ENCODE data around the gene CENATAC. TPM values are rescaled to one million over a fixed set of nuclear protein-coding genes. Genes with fewer than 3 reads are reported as not detected.

Gene CENATAC
- total RNA-seq, 1 experiment from 2014 or later = 55.2 TPM

DNA sequence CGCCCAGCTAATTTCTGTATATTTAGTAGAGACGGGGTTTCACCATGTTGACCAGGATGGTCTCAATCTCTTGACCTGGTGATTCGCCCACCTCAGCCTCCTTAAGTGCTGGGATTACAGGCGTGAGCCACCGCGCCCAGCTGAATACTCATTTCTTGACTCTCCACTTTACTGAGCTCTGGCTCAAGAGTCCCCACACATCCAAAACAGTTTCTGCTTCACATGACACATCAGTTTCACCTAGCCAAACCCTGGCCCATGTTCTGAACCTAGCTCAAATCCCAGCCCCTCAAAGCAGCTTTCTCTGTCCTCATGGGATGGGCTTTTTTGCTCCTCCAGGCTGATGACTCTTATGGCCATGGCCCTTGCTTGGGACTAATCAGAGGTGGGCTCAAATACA is 49.3 kb downstream of the CENATAC start:
- no peak overlapping the region for H4K91ac ChIP-seq (ENCODE audit: insufficient read length, low read depth, low read length)
- H2BK120ac ChIP-seq (ENCODE audit: low read depth, low read length, poor library complexity, severe bottlenecking) = no peak overlapping the region
- no peak overlapping the region for H3K23ac ChIP-seq (ENCODE audit: insufficient read length, low read depth, low read length)
- Mint-ChIP-seq H3K27ac (no peak overlapping the region; a peak in 1 of 7 replicates), H3K9me3 (no peaks in the 10 kb centered on the region), H3K27me3 (ENCODE audit: low read depth) (no peaks in the 10 kb centered on the region), H3K4me1 (peaks cover 2 to 13% of the 10 kb centered on the region in 2 experiments; a peak in 3 of 4 replicates), H3K4me3 (no peak overlapping the region), H3K36me3 (ENCODE audit: insufficient read depth in 1 of 3, low read depth in 3 of 3) (peaks cover 59 to 79% (median 69%) of the 10 kb centered on the region in 3 experiments)
- H3K4me2 ChIP-seq (ENCODE audit: insufficient read depth, insufficient read length, low read length) = no peak overlapping the region
- no peak overlapping the region for H3K9ac ChIP-seq (ENCODE audit: extremely low read depth, insufficient read length, low read length)
- no peak overlapping the region for H2BK15ac ChIP-seq (ENCODE audit: low read depth, low read length)
- H3K79me2 ChIP-seq (ENCODE audit: insufficient read depth, low read length) = no peaks in the 10 kb centered on the region
- H3K27me3 ChIP-seq (ENCODE audit: insufficient read depth, low read length) = no peaks in the 10 kb centered on the region
- H3K4me1 ChIP-seq (ENCODE audit: insufficient read depth, low read length) = no peaks in the 10 kb centered on the region
- no peaks in the 10 kb centered on the region for H4K20me1 ChIP-seq (ENCODE audit: control insufficient read depth, insufficient read depth, insufficient read length)
- no peaks in the 10 kb centered on the region for H3K23me2 ChIP-seq (ENCODE audit: insufficient read length, low read depth, low read length, poor library complexity, severe bottlenecking)
- no peak overlapping the region for H4K5ac ChIP-seq (ENCODE audit: insufficient read length, low read depth, low read length)
- no peak overlapping the region for H2AK5ac ChIP-seq (ENCODE audit: insufficient read length, low read length)
- no peak overlapping the region for H2AFZ ChIP-seq (ENCODE audit: low read length)
- no peak overlapping the region for H3T11ph ChIP-seq (ENCODE audit: low read length)
- no peak overlapping the region for H3K4ac ChIP-seq (ENCODE audit: low read depth, low read length)
- no peak for DNase-seq
- no peak overlapping the region for H3K56ac ChIP-seq (ENCODE audit: insufficient read length, low read depth, low read length)
- H3K9me3 ChIP-seq (ENCODE audit: control insufficient read depth, low read depth, low read length) = no peaks in the 10 kb centered on the region
- no peak overlapping the region for H4K8ac ChIP-seq (replicated peaks; ENCODE audit: insufficient read length, low read depth, low read length)
- H2BK12ac ChIP-seq (ENCODE audit: insufficient read length, low read depth, low read length) = no peak overlapping the region
- H3K14ac ChIP-seq (ENCODE audit: insufficient read depth, low read length) = no peak overlapping the region
- TF ChIP-seq, protein P1, sequence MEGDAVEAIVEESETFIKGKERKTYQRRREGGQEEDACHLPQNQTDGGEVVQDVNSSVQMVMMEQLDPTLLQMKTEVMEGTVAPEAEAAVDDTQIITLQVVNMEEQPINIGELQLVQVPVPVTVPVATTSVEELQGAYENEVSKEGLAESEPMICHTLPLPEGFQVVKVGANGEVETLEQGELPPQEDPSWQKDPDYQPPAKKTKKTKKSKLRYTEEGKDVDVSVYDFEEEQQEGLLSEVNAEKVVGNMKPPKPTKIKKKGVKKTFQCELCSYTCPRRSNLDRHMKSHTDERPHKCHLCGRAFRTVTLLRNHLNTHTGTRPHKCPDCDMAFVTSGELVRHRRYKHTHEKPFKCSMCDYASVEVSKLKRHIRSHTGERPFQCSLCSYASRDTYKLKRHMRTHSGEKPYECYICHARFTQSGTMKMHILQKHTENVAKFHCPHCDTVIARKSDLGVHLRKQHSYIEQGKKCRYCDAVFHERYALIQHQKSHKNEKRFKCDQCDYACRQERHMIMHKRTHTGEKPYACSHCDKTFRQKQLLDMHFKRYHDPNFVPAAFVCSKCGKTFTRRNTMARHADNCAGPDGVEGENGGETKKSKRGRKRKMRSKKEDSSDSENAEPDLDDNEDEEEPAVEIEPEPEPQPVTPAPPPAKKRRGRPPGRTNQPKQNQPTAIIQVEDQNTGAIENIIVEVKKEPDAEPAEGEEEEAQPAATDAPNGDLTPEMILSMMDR (conservative IDR thresholded peaks at IDR 0.05) = no peak
- H3K79me1 ChIP-seq (ENCODE audit: insufficient read depth, low read depth, low read length, poor library complexity, severe bottlenecking) = no peaks in the 10 kb centered on the region
- H3K27ac ChIP-seq (ENCODE audit: insufficient read length, low read depth, low read length) = no peak overlapping the region
- no CpG with 5 or more reads among the region's 6 CpGs for WGBS (ENCODE audit: extremely low coverage, insufficient read length, low lambda C conversion rate)
- H2BK5ac ChIP-seq (ENCODE audit: insufficient read length, low read length) = no peak overlapping the region
- H2BK20ac ChIP-seq (ENCODE audit: low read depth, low read length, poor library complexity, severe bottlenecking) = no peak overlapping the region
- H3K18ac ChIP-seq (ENCODE audit: insufficient read length, low read depth, low read length) = no peak overlapping the region
